Activated T-cell treated with anti-CD3 and anti-CD28 coated beads for 48 hours (primary cell): Measurements from ENCODE around the gene GTSF1L.

Source experiments
- DNase-seq: peaks from one replicate; pipeline ENCODE4 v3.0.0-alpha.2; 2020; ENCODE audit warnings: low read depth

GTSF1L gene

DNA sequence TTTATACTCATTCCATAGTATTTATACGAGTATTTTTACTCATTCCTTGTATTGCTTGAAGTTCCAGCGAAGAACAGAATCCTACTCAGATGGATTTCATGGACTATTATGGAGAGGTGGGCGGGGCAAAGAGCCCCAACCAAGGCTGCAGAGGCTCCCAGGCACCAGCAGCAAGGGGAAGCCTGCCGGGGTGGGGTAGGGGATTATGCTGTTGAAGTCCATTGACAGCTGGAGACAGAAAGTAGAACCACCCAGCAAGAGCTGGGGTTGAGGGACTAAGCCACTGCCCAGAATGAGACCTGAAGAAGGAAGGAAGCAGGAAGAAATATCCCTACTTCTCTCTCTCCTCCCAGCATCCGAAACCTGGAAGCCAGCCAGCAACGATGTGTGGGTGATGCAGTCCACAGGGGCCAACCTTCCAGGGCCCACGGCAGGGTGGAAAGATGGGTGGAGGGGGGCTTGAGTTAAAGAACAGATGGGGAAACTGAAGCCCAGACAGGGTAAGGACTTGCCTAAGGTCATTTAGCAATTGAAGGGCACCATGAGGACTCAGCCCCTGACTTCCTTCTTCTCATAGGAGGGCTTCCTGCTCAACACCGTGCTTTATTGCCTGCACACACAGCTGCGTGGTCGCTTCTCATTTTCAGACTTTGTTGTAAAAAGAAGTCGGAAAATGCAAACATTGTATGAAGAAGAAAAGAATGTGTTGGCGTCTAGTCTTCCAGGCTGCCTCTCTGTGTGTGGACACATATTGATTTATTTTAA is 18.3 kb upstream of the GTSF1L start:
- DNase-seq: no peak

DNA sequence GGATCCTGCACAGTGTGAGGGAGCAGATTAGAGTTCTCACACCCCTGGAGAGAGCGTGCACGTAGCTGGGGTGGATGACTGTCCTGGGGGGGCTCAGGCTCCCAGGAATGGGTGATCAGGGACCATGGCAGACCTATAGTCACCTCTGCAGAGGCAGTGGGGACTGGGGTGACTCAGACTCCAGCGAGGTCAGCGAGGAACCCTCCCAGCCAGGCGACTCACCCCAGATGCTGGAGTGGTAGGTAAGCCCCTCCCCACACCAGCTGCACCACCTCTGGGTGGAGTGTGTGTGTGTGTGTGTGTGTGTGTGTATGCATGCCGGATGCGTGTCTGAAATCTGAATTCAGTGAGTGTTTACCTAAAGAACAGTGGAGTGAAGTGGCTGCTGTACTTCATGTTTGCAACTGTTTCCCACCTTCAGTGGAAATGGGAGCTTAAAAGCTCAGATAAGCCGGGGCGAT is 17.4 kb upstream of the GTSF1L start:
- DNase-seq: peak; percentile 45

DNA sequence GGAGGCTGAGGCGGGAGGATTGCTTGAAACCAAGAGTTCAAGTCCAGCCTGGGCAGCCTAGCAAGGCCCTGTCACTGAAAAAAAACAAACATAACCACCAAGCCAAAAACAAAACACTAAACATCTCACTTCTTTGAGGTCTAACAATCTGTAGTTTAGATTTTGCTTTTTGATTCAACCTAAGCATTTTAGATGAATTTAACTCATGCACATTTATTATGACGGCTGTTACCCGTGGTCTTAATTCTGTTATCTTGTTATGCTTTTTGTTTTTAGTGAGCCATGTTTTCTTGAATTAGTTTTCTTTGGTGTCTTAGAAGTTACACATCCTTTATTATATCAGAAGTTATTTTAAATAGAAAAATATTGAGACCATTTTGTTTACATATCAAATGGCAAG is 13.8 kb upstream of the GTSF1L start:
- DNase-seq: no peak

DNA sequence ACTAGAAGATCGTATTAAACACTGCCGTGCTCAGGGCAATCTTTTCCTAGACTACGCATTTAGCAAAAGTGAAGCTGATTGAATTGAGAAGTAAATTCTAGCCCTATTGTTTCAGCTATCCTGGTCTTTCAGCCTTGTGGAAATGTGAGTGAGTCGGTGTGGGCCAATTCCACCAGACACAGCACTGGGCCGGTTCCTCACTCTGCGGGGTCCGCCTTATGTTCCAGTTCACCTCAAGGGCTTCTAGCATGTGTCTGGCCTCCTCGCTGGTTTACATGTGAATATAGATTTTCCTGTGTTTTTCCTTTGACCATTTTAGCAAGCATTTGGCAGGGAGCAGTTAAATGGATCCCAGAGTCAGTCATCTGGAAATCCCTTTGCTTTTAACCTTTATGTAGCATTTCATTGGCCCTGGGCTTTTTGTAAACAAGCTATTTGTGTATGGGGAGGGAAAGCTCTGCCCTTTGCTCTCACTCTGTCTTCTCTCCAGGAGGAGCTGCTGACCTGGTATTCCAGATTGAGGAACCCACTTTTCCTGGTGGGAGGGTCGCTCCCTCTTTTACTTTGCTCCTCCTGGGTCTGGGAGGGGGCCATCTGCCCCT is 12.4 kb upstream of the GTSF1L start:
- DNase-seq: no peak

DNA sequence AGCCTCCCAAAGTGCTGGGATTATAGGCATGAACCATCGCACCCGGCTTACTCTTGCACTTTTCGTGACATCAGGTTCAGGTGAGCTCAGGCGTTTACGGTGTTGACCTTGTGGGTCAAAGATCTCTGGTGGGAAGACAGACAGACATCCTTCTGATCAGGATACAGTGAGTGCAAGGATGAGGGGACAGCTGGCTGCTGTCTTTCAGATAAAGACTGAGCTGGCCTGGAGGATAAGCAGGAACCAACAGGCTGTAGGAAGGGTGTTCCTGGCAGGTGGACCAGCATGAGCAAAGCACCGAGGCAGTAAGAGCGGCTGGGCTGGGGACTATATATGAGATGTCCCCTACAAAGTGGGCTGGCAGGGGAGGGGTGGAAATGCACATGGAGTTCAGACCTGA is 11.1 kb upstream of the GTSF1L start:
- no peak for DNase-seq

DNA sequence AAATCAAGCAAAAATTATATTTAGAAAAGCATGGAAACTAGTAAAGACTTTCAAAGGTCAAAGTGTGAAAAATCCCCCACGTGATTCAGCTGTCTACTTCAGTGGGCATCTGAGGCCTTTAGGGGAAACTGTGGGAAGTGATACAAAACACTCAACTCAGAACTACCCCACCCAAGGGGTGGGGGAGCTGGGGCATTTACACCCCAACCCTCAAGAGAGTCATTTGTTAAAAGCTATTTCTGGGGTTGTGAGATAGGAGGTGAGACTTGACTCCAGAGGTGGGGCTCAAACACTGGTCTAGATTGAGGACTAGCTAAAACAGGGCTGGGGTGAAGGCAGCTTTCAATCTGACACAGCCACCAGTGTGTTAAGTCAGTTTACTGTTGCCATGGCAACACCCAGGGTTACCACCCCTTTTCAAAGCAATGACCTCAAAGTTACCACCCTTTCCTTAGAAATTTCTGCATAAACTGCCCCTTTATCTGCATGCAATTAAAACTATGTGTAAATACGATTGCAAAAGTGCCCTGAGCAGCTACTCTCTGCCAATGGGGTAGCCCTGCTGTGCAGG is 9.9 kb upstream of the GTSF1L start:
- no peak for DNase-seq

DNA sequence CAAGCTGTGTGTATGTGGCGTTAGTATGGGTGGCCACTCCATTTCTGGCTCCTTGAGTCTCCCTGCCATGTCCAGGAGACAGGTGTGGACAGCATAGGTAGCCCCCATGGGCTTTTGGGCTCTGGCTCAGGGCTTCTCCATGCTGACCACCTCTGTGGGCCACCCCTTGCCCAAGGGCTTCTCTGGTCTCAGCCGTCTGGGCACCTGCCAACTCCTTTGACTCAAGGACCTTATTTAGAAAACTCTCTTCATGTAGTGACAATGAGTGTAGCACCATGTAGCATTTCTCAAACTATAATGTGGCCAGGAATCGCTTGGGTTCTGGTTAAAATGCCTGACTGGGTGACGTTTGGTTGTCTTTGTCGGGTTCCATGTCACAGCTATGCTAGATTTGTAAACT is 5.1 kb upstream of the GTSF1L start:
- no peak for DNase-seq

DNA sequence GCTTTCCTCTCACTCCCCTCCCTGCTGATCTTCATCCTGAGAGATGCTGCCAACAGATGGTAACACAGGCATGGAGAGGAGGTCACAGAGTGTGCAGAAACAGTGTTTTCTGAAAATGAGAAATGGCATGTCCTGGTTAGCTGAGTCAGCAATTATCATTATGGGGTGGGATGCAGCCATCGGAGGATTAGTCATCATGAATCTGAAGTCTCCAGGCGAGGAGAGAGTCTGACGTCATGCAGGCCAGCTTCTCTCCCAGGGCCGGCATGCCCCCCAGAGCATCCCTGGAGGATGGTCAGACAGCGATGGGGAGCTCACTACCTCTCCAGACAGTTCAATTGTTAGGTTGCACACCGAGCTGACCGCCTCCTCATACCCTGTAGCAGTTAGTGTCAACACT is 4.7 kb upstream of the GTSF1L start:
- DNase-seq: no peak

DNA sequence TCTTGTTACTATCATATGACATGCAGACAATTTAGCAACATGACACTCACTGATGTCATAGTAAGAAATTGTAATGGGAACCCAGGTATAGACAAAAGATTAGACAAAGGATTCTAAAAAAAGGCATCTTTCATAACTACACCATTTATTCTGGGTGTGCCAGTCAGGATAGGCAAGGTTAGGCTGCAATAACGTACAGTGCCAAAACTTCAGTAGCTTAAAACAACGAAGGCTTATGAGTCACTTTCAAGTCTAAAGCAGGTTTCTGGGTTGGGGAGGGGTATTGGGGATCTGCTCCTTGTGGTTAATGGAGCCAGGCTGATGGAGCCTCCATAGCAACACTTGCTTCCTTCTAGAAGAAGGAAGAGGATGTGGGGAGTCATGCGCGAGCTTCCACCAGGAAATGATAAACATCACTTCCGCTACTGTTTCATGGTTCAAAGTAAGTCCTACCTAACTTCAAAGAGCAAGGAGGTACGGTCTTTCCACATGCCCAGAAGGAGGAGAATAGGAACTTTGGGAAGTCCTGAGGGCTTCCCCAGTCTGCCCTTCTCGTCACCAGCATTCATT is 2.0 kb upstream of the GTSF1L start:
- DNase-seq: no peak

DNA sequence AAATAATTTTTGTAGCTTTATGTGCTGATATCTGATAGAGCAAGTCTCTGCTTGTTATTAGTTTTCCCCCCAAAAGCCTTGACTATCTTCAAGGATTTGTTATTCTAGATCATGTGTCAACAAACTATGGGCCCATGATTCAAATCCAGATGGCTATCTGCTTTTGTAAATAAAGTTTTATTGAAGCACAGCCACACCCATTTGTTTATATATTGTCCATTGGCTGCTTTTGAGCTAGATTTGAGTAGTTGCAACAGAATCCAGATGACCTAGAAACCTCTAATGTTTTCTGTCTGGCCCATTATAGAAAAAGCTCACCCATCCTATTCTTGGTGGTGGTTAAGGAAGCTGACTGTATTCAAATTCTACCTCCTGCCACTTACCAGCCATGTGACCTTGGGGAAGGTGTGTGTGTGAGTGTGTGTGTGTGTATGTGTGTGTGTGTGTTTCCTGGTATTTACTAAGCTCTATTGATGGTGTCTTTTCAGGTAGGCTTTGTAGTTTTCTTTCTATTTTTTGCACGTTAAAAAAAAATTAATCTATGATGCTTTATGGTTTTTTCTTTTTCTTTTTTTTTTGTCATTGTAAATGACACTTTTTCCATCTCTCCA is 1.3 kb upstream of the GTSF1L start:
- DNase-seq: no peak

DNA sequence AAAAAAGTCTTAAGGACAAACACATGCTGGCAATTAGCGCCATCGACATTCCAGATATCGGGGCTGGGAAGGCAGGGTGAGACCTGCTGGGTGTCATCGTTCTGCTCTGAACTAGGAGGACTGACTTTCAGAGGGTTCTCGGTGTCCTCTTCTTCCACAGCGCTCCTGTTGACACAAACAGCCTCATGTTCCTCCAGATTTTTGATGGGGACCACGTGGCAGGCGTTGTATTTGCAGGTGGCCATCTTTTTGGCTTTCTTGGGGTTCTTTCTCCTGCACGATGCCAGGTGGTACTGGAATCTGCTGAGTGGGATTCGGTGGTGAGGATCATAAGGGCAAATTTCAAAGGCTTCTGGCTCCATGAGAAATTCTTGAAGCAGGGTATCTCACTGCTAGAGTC is 469 bp downstream of the GTSF1L start:
- no peak for DNase-seq

DNA sequence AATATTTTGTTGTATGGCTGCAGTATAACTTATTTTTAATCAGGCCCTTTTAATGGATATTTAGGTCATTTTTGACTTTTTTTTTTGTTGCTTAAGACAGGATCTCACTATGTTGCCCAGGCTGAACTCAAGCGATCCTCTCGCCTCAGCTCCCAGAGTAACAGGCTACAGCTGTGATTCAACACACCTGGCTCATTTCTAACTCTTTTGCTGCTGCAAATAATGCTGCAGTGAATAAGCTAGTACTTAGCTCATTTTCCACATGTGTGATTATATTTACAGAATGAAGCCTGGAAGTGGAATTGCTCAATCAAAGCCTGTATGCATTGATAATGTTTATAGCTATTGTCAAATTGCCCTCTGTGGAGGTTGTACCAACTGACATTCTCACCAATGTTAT is 1.1 kb downstream of the GTSF1L start:
- DNase-seq: no peak

DNA sequence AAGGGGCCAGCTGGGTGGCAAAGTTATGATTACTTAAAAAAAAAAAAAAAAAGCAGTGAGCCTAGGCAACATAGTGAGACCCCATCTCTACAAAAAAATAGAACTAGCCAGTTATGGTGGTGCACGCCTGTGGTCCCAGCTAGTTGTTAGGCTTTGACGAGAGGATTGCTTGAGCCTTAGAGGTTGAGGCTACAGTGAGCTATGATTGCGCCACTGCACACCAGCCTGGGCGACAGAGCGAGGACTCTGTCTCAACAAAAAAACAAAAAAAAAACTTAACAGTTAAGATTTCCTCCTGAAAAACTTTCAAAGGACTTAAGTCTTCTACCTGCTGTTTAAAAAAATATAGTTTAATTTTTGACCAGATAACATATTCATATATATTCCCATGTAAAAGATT is 2.4 kb downstream of the GTSF1L start:
- DNase-seq: no peak

DNA sequence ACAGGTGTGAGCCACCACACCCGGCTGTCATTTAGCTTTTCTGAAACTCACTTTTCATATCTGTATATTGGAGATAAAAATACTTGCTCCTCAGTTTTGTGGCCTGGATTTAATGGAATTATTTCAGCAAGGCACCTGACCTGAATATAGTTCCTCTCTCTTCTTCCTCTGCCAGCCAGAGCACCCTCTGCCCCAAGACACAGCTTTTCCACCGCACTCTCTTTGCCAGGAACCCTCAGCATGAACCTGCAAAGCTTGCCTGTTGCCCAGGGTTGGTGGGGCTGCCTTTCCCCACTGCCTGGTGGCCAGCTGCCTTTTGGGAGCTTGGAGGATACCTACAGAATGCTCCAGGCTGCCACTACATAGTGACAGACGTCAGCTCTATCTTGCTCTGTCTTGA is 3.1 kb downstream of the GTSF1L start:
- no peak for DNase-seq

DNA sequence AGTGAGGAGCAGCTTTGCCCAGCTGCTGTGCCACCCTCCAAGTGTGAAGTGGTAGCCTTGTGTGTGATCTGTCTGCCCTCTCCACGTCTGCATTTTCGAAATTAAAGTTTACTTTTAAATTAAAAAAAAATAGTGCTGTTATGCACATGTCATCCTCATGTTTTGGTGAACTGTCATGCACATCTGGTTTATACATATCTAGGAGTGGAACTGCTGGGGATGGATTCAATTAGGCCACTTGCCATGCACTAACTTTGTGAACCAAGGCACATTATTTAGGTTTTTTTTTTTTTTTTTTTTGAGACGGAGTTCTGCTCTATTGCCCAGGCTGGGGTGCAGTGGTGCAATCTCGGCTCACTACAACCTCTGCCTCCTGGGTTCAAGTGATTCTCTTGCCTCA is 3.6 kb downstream of the GTSF1L start:
- DNase-seq: no peak

DNA sequence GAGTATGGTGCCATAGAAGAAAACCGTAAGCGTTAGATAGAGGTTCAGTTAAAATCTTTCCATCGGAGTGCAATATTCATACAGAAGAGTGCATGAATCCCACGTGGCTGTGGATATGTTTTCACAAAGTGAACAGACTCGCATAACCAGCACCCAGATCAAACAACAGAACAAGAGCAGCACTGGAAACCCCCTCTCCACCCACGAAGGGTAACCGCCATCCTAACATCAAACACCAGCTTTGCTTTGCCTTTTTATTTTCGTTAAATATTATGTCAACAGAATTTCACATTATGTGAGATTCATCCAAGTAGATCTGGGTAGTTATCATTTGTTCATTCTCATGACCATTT is 4.7 kb downstream of the GTSF1L start:
- DNase-seq: no peak

DNA sequence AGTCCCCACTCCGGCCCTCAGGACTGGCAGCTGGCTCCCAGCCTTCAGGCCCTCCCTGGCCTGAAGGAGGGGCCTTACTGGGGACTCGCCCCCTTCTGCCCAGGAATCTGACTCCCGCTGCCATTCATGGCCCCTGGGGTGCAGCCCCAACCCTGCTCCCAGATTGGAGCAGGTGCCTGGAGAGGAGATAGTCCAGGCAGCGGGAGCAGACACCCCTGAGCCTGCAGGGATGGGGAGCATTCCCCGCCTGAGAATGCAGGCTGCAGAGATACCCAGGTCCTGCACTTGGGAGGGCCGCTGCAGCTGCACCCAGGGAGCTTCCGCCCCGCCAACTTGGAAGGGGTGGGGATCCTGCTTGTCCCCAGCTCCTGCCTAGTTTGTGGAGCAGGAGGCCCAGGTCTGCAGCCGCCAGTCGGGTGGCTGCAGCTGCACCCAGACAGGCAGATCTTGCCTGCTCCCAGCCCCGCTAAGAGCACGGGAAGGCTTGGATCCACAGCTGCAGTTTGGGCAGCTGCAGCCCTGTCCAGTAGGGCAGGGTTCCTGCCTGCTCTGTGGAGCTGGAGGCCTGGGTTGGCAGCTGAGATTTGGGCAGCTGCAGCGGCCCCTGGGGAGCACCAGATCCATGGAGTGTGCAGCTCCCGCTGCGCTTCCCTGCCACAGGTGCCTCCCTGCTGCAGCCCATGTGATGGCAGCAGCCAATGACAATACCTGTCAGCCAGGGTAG is 5.2 kb downstream of the GTSF1L start:
- no peak for DNase-seq

DNA sequence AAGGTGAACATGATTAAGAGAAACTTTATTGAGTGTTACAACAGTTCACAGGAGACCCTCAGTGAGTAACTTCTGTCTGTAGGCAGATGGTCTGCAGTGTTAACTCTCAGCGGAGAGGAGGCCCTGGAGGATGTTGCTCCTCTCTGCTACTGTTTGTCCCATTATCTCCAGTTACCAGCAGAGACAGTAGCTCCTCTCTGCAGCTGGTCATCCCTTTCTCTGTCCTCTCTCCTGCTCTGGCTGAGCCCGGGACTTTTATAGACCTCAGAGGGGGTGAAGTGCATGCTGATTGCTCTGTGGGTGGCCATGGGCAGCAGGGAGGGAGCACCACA is 5.7 kb downstream of the GTSF1L start:
- no peak for DNase-seq

DNA sequence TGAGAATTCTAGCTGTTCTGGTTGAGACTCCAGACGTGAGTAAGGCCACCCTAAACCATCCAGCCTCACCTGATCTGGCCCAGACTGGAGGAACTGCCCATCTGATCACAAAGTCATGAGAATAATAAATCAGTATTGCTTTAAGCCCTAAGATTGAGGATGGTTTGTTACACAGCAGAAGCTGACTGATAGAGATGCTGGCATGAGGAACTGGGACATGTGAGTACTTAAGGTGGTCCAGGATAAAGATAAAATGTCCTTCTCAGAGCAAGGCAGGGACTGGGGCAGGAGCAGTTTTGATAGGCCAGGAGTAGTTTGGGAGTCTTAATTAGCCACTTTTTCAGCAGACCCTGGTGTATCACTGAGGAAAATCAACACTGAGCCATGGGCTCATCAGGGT is 6.8 kb downstream of the GTSF1L start:
- no peak for DNase-seq

DNA sequence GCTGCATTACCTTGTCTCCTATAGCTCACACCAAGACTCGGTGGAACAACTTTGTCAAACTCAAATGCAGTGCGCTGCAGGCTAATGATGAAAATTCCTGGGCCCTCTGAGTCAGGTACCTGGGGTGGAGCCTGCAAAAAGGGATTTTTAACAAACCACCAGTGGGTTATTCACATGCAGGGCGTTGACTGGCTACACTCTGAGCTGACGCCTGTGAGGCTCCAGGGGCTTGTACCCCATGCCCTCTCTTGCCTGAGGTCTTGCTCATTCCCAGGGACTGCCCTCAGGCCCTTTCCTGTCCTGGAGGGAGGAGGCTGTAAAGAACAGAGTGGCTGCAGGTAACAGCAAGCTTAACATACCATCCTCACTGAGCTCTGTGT is 9.2 kb downstream of the GTSF1L start:
- no peak for DNase-seq

DNA sequence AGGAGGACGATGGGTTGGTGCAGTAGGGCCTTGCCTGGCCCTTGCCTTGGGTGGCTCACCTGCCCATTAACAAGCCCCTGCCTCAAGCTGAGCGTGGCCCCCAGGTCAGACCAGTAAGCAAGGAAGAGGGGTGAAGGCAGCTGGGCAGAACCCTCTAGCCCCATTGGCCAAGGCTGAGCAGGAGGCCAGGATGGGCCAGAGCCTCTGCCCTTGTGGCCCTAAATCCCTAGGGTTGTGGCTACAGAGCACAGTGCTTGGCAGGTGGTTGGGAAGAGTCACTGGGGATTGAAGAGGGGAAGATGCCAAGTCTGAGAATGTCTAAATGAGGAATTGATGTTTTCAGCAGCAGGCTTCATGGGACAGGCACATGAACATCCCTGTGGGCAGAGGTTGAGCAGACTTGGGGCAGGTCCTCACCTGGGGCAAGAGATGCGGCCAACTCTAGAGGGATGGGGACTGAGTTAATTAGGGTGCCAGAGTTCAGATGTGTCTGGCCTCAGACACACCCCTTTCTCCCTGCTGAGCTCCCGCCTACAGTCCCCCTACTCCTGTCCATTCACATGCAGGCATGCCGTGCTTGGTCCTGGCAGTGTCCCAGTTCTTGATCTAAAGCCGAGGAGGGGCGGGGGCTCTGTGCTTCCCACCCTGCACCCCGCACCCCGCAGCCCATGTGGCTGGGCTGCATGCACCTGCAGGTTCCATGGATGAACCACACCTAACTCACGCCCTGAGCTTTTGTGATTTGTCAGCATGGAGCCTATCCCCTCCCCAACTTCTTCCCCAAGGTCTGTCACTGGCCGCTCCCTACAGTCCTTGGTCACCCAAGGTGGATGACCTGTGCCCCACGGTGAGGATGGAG is 9.8 kb downstream of the GTSF1L start:
- no peak for DNase-seq

DNA sequence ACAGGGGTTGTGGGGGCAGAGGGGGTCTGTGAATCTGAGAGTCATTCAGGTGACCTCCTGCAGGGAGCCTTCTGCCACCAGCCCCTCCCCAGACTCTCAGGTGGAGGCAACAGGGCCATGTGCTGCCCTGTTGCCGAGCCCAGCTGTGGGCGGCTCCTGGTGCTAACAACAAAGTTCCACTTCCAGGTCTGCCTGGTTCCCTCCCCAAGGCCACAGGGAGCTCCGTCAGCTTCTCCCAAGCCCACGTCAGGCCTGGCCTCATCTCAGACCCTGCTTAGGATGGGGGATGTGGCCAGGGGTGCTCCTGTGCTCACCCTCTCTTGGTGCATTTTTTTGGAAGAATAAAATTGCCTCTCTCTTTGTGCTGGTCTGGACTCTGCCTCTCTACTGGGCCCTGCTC is 10.7 kb downstream of the GTSF1L start:
- DNase-seq: no peak
